Measurements from ENCODE around the gene GAREM1.
"Not testable (repeated sequence)": the region's sequence is repeated elsewhere in the genome, so short reads cannot be mapped to it uniquely, and the experiment has no call there.

Gene GAREM1

DNA sequence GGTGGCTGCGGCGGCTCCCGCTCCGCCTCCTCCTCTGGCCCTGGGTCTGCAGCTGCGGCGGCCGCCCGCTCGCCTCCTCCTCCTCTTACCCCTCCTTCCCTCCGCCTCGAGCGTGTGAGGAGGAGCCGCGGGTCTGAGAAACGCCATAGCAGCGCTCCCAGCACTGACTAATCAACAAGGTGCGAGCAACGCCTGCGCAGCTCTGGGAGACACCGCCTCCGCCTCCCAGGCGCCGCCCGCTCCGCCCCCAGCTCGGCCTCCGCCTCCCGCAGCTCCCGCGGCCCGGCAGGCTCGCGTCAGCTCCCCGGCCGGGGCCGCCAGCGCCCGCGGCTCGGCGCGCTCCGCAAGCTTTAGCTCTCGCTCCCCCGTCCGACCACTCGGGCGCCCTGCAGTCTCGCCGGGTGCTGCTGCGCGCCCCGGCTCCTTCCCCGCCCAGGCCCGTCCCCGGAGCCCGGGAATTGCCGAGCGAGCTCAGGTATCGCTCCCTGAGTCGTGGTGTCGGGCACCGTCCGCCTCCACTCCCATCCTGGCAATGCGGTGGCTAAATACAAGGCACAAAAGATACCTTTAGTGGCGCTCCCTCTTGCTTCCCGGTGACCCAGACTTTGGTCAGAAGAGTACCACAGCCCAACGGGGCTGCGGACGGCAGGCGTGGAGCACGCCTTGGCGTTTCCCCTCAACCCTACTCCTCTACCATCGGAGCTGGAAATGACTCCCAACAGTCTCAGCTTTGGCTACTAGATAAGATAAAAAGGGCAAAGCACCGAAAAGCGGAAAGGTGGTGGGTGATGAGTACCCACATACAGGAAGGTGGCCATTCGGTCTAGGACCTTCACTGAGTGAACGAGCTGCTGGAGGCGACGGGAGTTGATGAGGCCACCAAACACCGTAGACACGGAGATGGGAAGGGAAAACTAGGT lies at the start of gene GAREM1:
Gene GAREM1, minus strand, starts transcription at position 169 of the 920 bp plus-strand sequence. CDS start 454 bp downstream, outside the sequence.
- peak; percentile 32 for DNase-seq (ENCODE audit: low spot score)

DNA sequence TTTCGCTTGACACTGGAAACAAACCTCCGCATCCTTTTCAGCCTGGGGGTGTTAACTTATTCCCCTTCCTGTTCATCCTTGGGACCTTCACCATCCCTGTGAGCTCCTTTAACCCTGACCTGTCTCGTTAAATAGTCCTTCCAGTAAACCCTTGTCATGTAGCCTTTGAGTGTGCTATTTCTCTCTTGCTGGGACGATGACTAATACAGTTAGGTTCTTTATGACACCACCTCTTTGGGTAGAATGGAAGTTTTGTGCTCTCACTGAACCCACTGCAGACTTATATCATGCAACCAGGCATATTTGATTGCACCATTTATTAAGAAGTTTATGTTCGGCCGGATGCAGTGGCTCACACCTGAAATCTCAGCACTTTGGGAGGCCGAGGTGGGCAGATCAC lies 40.5 kb upstream of the GAREM1 start:
- DNase-seq (ENCODE audit: low spot score): no peak

DNA sequence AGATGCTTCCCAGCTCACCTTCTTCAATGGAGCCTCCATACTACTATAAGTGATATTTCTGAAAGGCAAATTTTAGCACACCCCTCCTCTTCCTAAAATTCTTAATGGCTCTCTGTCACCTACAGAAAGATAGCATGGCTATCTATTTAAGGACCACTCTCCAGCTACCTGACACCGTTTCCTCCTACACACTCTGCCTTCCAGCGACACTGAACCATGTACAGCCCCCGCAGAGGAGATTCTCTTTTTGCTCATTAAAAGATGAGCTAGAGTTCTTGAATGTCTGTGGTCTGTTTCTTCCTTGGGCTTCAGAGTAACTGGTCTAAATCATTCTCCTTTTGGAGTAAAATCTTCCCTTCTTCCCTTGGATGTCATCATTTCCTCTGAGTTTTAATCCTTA lies 38.4 kb upstream of the GAREM1 start:
- no peak for DNase-seq (ENCODE audit: low spot score)

DNA sequence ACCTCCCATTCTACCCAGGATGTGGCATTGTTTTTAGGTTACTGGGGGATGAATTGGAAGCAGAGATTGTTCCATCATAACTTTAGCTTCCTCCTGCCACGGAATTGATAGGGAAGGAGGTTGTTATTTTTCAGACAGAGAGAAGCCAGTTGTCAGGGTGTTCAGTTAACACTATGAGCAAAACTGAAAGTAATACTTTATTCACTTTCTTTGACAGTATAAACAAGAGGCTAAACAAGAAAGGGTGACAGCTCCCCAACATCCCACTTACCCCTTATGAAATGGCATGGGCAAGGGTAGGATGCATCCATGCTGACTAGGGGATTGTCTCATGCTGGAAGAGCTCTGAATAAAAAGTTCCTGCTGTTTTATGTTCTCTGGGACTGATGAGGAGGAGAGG lies 36.4 kb upstream of the GAREM1 start:
- no peak for DNase-seq (ENCODE audit: low spot score)

DNA sequence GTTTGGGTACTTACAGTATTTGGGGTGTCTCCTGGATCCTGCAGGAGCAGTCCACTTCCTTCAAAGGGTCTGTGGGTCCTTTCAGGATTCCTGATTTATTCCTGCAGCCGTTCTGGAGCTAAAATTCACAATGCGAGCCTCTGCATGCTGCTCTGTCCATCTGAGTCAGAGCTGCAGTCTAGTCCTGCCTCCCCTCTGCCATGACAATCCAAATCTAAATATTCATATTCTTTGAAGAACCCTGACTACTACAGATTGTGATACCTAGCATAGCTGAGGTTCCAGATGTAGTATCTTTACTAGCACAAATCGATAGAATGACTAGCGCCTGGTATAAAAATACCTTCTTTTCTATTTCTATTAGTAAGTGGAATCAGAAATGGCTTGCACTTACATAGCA lies 31.3 kb upstream of the GAREM1 start:
- no peak for DNase-seq (ENCODE audit: low spot score)

DNA sequence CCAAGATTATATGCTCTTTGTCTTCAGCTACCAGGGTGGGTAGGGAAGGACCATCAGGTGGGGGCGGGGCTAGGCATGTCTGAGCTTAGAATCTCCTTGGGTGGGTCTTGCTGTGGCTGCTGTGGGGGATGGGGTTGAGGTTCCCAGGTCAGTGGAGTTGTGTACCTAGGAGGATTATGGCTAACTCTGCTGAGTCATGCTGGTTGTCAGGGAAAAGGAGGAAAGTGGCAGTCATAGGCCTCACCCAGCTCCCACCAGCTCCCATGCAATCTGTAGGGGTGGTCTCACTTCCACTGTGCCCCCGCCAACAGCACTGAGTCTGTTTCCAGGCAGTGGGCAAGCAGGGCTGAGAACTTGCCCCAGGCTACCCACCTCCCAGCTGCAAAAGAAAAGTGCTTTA lies 30.6 kb upstream of the GAREM1 start:
- DNase-seq (ENCODE audit: low spot score): not testable (repeated sequence)

DNA sequence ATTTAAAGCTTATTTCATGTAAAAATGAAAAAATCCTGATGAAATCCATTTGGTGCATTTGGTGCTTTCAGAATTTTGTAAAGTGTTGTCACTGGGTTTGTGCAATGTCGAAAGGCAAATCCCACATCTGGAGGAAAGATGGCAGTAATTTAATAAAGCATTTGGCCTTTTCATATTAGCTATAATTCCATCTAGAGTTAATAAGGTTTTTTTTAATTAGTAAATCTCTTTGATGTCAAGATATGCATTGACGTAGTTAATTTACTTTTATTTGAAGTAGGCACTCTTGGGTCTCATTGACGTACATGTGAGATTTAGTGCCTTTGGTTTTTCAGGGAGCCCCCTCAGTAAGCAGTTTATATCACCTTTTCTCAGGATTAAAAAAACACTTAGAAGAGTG lies 12.3 kb upstream of the GAREM1 start:
- no peak for DNase-seq (ENCODE audit: low spot score)

DNA sequence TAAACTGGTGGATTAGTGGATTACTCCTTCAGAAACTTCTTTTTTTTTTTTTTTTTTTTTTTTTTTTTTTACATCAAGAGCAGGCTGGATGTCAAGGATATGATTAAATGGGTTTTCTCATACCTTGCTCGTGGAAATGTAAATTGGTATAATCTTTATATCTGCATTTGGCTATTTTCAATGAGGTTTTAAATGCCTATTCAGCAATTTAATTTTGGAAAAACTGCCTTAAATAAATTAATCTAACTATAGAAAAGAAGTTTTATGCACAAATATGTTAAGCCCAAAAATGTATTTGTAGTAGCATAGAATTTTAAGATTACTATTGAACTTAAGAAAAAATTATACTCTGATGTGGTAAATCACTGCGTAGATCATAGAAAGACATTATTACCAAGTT lies 11.4 kb upstream of the GAREM1 start:
- no peak for DNase-seq (ENCODE audit: low spot score)

DNA sequence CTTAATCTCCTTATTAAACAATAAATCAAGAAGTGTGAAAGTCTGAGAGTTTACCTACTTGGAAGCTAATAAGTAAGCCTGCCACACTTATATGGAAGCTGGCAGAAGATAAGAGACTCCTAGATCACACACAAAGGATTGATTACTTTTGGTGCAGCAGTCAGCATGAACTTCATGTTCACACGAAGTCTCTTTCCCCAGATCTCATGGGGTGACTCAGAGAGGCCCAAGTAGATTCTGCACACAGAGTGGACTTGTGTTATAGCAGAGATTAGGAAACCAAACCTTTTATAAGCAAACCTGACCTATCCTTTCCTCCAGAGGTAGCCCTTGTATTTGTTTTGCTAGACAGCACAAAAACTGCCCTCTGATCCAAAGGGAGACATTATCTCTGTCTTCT lies 9.9 kb upstream of the GAREM1 start:
- DNase-seq (ENCODE audit: low spot score): no peak

DNA sequence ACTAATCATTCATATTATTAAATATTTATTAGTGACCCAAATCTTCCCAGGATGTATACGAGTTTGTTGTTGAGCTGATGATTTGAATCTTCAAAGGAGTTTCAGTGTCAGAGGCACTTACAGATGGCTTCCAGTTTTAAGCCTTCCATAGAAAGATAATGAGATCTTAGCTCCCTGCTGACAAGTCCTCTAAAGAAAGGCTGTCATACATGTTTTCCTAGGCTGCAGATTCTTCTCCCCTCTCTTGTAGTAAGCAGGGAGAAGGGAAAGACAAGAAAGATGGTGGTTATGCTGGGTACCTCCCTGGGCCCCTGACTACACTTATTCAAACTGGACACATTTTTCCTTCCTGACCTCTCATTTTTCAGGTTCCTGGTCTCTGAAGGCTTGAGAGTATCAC lies 8.1 kb upstream of the GAREM1 start:
- no peak for DNase-seq (ENCODE audit: low spot score)

DNA sequence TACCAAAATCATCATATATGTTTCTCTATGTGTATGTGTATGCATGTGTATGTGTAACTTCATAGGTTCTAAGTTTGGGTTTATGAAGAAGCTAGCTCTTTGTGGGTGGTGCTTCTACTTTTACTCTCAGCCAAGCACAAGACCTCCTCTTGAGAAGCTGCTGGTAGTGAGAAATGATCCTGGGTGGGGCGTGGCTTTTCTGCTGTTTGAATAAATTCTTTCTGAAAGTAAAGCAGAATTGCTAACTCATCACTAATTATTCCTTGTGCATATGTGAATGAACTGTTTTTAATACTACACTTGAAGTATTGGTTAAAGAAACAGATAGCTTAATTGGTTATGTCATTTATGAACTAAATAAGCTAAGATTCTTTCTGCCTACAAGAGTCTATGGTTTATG lies 7.6 kb upstream of the GAREM1 start:
- DNase-seq (ENCODE audit: low spot score): no peak

DNA sequence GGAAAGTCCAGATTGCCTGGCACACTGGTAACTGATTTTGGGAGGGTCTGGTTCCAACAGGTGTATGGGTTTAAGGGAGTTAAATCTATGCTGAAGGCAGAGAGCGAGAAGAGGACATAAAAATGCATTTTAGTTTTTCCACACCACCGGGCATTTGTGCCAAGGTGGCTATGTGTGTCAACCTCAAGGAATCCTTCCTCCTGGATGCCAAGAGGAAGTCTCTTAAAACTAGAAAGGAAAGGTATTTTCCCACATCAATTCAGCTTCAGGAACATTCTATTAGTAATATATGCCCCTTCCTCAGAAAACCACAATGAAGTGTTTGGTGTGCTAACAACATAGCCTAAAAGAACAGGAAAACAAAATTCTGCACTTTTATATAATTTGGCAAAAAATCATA lies 5.4 kb upstream of the GAREM1 start:
- DNase-seq (ENCODE audit: low spot score): no peak

DNA sequence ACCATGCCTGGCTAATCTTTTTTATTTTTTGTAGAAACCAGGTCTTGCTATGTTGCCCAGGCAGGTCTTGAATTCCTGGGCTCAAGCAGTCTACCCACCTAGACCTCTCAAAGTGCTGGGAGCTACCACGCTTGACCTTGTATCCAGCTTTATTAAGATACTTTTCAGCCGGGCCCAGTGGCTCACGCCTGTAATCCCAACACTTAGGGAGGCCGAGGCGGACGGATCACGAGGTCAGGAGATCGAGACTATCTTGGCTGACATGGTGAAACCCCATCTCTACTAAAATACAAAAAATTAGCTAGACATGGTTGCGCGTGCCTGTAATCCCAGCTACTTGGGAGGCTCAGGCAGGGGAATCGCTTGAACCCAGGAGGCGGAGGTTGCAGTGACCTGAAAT lies 4.4 kb upstream of the GAREM1 start:
- DNase-seq (ENCODE audit: low spot score): not testable (repeated sequence)

DNA sequence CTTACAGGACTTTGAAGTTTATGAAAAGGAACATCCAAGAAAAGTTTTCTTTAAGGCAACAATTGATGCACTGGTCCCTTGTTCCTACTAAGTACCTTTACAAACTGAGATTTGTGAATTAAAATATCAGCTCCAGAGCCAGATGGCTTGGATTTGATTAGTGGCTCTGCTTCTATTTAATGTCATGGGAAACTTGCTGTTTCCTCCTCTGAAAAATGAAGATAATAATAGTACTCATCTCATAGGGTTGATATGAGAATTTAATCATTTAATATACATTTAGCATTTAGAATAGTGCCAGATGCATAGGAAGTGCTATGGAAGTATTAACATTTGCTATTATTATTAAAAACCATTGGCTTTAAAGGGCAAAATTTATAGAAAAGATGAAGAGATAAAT lies 2.6 kb upstream of the GAREM1 start:
- no peak for DNase-seq (ENCODE audit: low spot score)

DNA sequence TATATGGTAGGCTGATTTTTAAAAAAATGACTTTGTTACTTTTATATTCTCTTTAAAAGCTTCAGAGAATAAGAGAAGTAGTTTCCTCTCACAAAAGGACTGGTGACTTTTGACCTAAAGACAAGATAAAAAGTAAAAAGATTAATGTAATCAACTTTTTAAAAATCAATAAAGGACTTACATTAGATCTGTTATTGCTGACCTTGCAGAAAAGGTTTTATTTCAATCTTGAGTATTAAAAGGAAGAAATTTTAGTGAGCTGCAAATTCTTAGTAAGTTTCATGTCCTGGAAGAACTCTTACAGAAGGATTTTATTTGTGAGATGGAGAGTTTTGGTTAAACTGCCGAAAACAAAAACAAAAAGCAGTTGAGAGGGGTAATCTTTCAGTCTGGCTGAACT lies 2.2 kb upstream of the GAREM1 start:
- DNase-seq (ENCODE audit: low spot score): no peak

DNA sequence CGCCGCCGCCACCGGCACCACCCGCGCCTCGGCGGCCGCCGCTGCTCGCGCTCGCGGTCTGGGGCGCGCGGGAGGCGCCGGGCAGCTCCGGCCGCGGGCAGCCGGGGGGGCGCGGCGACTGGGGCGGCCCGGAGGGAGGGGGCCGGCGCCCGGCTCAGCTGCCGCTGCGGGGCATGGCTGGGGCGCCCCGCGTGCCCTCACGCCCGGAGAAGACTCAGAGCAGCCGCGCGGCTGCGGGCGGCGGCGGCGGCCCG lies 295 bp downstream of the GAREM1 start:
- DNase-seq (ENCODE audit: low spot score): no peak

DNA sequence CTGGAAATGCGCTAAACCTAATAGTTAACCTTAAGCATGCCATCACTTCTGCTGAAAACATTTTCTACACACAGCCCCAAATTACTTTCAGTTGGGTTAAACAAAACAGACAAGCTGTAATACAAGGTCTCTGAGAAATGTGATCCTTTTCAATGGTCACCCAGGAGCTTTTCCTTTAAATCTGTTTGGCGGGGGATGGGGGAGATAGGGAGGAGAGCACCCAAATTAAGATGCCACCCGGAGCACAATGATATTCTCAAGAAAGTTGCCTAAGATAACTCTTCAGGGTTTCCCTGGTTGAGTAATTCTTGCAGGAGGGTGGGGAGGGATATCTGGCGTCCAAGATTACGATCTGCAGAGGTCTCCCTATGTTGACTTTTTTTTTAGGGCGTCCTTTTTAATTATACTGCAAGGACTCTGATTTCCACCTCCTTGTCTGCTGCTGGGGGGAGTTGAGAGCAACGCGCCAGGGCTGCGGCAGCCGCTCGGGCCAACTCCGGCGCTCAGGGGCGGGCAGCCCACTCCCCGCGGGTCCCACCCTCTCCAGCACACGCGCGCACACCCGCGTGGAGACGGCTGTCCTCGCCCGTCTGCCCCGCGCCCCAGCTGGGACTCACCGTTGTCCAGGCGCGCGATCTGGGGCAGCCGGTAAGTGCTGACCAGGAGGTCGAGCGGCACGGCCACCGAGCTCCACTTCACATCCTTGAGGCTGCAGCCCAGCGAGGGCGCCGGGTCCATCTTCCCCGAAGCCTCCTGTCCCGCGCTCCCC lies 807 bp downstream of the GAREM1 start:
- DNase-seq (ENCODE audit: low spot score): no peak

DNA sequence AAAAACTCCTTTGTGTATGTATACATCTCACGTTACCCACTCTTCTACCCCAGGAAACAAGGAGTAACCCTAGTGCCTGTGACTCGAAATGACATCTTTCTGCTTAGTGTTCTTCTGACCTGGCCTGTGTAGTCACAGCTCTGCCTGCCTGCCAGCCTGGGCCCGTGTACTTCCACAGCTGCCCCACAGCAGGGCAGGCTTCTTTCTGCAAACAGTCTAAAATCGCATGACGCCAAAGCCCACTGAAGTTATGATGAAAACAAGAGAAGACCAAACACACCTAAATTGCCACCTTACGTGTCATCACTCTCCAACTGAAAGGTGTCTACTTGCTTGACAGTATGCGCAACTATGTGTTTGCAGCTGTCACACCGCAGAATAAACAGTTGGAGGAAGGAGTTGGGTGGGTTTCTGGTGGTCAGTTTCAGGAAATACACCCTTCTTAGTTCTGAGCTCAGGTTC lies 1.5 kb downstream of the GAREM1 start:
- DNase-seq (ENCODE audit: low spot score): no peak

DNA sequence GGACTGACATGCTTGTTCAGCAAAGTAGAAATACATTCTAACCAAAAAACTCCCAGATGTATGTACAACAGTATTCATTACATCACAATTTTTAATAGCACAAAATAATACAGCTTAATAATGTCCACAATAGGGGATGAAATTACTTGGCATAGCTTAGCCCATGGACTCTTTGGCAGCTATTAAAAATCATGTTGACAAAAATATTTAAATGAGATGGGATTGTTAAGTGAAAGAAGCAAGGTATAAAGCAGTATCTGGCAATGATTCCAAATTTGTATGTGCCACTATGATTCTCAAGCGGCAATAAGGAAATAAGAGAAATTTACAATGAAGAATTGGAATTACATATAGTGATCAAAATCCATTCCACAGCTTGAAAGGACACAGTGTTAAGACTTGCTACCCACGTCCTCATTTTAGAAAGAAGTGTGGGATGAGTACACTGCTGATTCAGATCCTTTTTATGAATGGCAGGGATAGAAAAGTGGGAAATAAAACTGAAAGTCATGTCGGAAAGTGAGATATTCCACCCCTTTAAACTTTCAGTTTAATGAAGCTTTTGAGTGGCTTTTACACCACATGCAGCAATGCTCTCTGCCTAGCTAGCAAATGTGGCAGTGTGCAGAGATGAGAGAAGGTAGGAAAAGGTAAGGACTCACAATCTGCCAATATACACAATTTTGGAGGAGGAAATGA lies 2.4 kb downstream of the GAREM1 start:
- no peak for DNase-seq (ENCODE audit: low spot score)

DNA sequence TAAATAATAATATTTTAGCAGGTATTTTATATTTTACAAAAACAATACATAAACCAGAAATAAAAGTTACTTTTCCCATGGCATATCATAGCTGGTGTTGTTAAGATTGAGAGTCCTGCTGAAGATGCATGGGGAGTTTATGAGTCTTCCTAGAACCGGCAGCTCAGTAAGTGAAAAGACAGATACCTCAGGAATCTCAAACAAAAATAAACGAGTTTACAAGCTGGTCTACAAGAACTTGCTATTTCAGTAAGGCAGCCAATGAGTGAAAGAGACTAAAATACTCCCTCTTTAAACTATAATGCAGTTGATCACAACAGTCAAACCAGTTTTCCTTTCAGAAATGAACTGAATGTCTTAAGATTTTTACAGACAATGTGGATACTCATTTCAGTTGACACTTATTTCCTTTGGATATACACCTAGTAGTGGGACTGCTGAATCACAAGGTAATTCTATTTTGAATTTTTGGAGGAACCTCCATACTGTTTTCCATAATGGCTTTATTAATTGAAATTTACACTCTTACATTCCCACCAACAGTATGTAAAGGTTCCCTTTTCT lies 8.9 kb downstream of the GAREM1 start:
- DNase-seq (ENCODE audit: low spot score): no peak

DNA sequence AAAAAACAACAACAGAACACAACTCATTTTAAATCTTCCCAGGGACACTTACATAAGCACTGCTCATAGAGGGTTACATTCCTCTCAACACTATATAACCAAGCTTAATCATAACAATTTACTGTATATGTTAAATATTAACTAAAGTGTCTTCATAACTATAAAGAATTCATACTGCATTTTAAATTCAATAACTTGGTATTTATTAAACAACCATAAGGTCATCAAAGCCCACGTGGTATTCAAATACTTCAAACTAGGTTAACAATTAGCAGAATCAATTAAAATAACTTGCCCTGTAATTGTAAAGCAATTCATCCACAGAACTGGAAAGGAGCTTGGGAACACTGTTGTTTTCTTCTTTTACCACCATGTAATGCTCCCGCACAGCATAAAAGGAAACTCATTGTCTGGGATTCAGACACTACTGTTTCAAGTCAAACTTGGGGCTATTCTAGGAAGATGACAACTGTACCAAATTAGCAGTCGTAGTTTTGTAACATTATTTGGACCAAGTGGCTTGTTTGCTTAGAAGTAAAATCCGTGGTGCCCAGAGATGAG lies 10.4 kb downstream of the GAREM1 start:
- no peak for DNase-seq (ENCODE audit: low spot score)
